Left ventricle myocardium inferior (tissue), 1 donor: ENCODE data around the gene IQCE. TPM values are rescaled to one million over a fixed set of nuclear protein-coding genes. Genes with fewer than 3 reads are reported as not detected.

Experiments
- DNase-seq: peaks from one replicate; pipeline ENCODE4 v3.0.0-alpha.2; 2020
- H3K27ac ChIP-seq: fragments of 200-600 bp; replicated peaks from 2 replicates; pipeline ENCODE4 v1.8.0; 2021
- H3K27me3 ChIP-seq: fragments of 200-600 bp; 2 replicates; pipeline ENCODE4 v1.8.0; 2021; ENCODE audit warnings: low read depth
- H3K36me3 ChIP-seq: fragments of 200-600 bp; 2 replicates; pipeline ENCODE4 v1.8.0; 2021
- H3K4me1 ChIP-seq: fragments of 200-600 bp; 2 replicates; pipeline ENCODE4 v1.8.0; 2021
- H3K4me3 ChIP-seq: fragments of 200-600 bp; 2 replicates; pipeline ENCODE4 v1.8.0; 2021; ENCODE audit warnings: mild to moderate bottlenecking, moderate library complexity
- H3K9me3 ChIP-seq: fragments of 200-600 bp; replicated peaks from 2 replicates; pipeline ENCODE4 v1.8.0; 2021
- CTCF ChIP-seq: fragments of 200-600 bp; IDR thresholded peaks from 2 replicates; pipeline ENCODE4 v1.8.0; 2021; ENCODE audit warnings: antibody characterized with exemption, mild to moderate bottlenecking, borderline replicate concordance
- intact Hi-C: fragments of 100-400 bp; cut with micrococcal nuclease; formaldehyde crosslinking; loops from one replicate; pipeline ENCODE4 v1.11.0; 2022
- total RNA-seq: library from RNA; stranded (reverse); fragmentation: NEBNext Ultra II Directional; extraction: Animal tissue kit (Norgen Biotek cat#: 25700); gene quantifications from one replicate; pipeline ENCODE4 v1.2.1, GENCODE V29; 2021
- donor health status: DM: no; HTN: yes; CAD: no; lungs with severe emphysema.

Gene IQCE
- total RNA-seq, 1 donor from 2014 or later: 11.5 TPM

GRCh38 chr7:2633538-2634266 is 74.9 kb downstream of the IQCE start:
- intact Hi-C loops: no loop called here
- H3K4me1 ChIP-seq: peaks cover 86% of the 10 kb centered on the region
- H3K27ac ChIP-seq: peak overlapping the region; percentile 87
- peak overlapping the region; percentile 94 for H3K4me3 ChIP-seq
- H3K36me3 ChIP-seq: no peaks in the 10 kb centered on the region
- no peaks in the 10 kb centered on the region for H3K27me3 ChIP-seq
- peak; percentile 21 for DNase-seq
- TF ChIP-seq CTCF: no peak
- H3K9me3 ChIP-seq: no peaks in the 10 kb centered on the region

- intact Hi-C loops: no loop called here
- Histone ChIP-seq H3K36me3 (no peaks in the 10 kb centered on the region), H3K27ac (peak overlapping the region; percentile 87), H3K4me3 (peak overlapping the region; percentile 94), H3K4me1 (peaks cover 93% of the 10 kb centered on the region), H3K27me3 (no peaks in the 10 kb centered on the region), H3K9me3 (no peaks in the 10 kb centered on the region)
- no peak for DNase-seq
- no peak for TF ChIP-seq CTCF
Measured at GRCh38 chr7:2634267-2635145, 75.7 kb downstream of the IQCE start.

- no peaks in the 10 kb centered on the region for H3K36me3 ChIP-seq
- no peaks in the 10 kb centered on the region for H3K9me3 ChIP-seq
- intact Hi-C loops: no loop called here
- no peak overlapping the region for H3K4me3 ChIP-seq
- TF ChIP-seq CTCF: no peak
- DNase-seq: no peak
- H3K27me3 ChIP-seq: no peaks in the 10 kb centered on the region
- H3K27ac ChIP-seq: peak overlapping the region; percentile 76
- peaks cover 93% of the 10 kb centered on the region for H3K4me1 ChIP-seq
Measured at GRCh38 chr7:2635148-2635668, 76.4 kb downstream of the IQCE start.

- Histone ChIP-seq H3K27me3 (no peaks in the 10 kb centered on the region), H3K9me3 (no peaks in the 10 kb centered on the region), H3K4me1 (peaks cover 95% of the 10 kb centered on the region), H3K27ac (peak overlapping the region; percentile 76), H3K4me3 (no peak overlapping the region), H3K36me3 (no peaks in the 10 kb centered on the region)
- TF ChIP-seq CTCF: no peak
- intact Hi-C loops: no loop called here
- peak; percentile 69 for DNase-seq
Measured at GRCh38 chr7:2635810-2636701, 77.3 kb downstream of the IQCE start.

GRCh38 chr7:2637066-2637471 is 78.3 kb downstream of the IQCE start:
- no peak overlapping the region for H3K4me3 ChIP-seq
- intact Hi-C loops: no loop called here
- H3K4me1 ChIP-seq: peaks cover 100% of the 10 kb centered on the region
- H3K36me3 ChIP-seq: no peaks in the 10 kb centered on the region
- peak overlapping the region; percentile 76 for H3K27ac ChIP-seq
- H3K9me3 ChIP-seq: no peaks in the 10 kb centered on the region
- TF ChIP-seq CTCF: no peak
- H3K27me3 ChIP-seq: no peaks in the 10 kb centered on the region
- no peak for DNase-seq
